ENCODE results near the gene HOXC4. TPM values are rescaled to one million over a fixed set of nuclear protein-coding genes. Genes with fewer than 3 reads are reported as not detected.
"Not testable (repeated sequence)": the region's sequence is repeated elsewhere in the genome, so short reads cannot be mapped to it uniquely, and the experiment has no call there.

The HOXC4 gene
- total RNA-seq, 2 donors from 2014 or later: 1.00 to 1.1 TPM

DNA sequence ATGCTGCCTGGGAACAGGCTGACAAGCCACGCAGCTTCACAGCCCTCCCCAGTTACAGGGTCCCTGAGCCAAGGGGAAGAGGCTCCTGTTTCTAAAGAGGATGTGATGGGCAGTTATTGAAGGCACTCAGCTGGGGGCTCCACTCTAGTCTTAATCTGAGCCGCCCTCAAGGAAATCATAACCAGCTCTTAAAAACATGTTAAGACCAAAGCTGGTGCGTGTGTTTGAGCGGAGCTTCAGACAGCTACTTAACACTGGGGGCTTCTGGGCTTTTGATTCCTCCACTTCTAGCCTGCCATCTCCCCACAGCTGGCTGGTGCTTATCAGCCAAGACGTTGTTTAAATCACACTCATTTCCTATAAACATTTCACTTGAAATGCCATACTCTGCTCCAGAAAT, 42.3 kb downstream of the HOXC4 start:
- H3K27ac Mint-ChIP-seq; H3K9me3 Mint-ChIP-seq; H3K4me1 Mint-ChIP-seq (ENCODE audit: low read depth); H3K36me3 Mint-ChIP-seq (ENCODE audit: insufficient read depth in 2 of 2); ATAC-seq (replicated peaks in 1 of 2); H3K4me3 Mint-ChIP-seq; DNase-seq: not testable (repeated sequence)
- peaks cover 41% of the 10 kb centered on the region for H3K27me3 Mint-ChIP-seq (ENCODE audit: low read depth)

GRCh38 chr12:54098644-54099043, 45.0 kb downstream of the HOXC4 start:
- ATAC-seq (replicated peaks in 1 of 2); H3K9me3 Mint-ChIP-seq; DNase-seq; H3K27ac Mint-ChIP-seq; H3K4me1 Mint-ChIP-seq (ENCODE audit: low read depth); H3K36me3 Mint-ChIP-seq (ENCODE audit: insufficient read depth in 2 of 2); H3K4me3 Mint-ChIP-seq: not testable (repeated sequence)
- peaks cover 36% of the 10 kb centered on the region for H3K27me3 Mint-ChIP-seq (ENCODE audit: low read depth)

DNA sequence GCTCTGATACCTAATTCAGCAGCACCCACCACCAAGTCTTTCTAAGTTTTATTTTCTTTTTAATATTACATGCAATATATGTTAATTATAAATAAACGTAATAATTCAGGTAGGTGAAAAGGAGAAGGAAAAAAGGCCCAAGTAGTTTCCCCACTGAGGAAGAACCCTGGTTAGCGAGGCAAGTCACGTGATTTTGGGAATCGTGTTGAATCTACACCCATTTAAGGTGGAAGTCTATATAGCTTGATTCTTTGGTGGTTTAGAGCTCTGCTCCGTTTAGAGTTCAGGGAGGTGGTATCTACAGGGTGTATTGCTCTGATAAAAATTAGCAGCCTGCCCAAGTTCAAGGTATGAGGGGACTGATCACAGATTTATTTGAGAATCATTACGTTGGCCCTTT, 47.0 kb downstream of the HOXC4 start:
- H3K36me3 Mint-ChIP-seq (ENCODE audit: insufficient read depth in 2 of 2); H3K4me3 Mint-ChIP-seq; H3K27ac Mint-ChIP-seq; H3K9me3 Mint-ChIP-seq; ATAC-seq (replicated peaks in 1 of 2); DNase-seq; H3K4me1 Mint-ChIP-seq (ENCODE audit: low read depth): not testable (repeated sequence)
- peaks cover 34% of the 10 kb centered on the region for H3K27me3 Mint-ChIP-seq (ENCODE audit: low read depth)

DNA sequence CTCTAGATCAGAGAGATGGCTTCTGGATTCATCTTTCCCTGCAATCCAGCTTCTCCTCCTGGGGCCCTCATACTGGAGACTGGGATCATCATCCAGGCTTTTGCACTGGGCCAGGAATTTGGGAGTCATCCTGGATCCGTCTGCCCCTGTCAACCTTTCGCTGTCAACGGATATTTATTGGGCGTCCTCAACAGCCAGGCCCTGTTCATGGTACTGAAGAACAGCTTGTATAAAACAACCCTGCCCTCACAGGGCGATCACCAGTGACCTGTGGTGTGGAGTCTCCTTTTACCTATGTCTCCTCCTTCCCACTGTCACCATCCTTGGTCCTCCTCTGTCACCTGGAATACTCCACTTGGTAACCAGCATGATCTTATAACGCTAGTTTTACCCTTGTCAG, 48.6 kb downstream of the HOXC4 start:
- not testable (repeated sequence) for H3K4me1 Mint-ChIP-seq (ENCODE audit: low read depth); H3K36me3 Mint-ChIP-seq (ENCODE audit: insufficient read depth in 2 of 2); ATAC-seq (replicated peaks in 1 of 2); DNase-seq; H3K9me3 Mint-ChIP-seq; H3K27ac Mint-ChIP-seq; H3K4me3 Mint-ChIP-seq
- peaks cover 47% of the 10 kb centered on the region for H3K27me3 Mint-ChIP-seq (ENCODE audit: low read depth)

- not testable (repeated sequence) for H3K4me1 Mint-ChIP-seq (ENCODE audit: low read depth); H3K36me3 Mint-ChIP-seq (ENCODE audit: insufficient read depth in 2 of 2); H3K4me3 Mint-ChIP-seq; ATAC-seq (replicated peaks in 1 of 2); H3K27ac Mint-ChIP-seq; DNase-seq; H3K9me3 Mint-ChIP-seq
- peaks cover 61% of the 10 kb centered on the region for H3K27me3 Mint-ChIP-seq (ENCODE audit: low read depth)
Measured at GRCh38 chr12:54103827-54104226, 50.2 kb downstream of the HOXC4 start.

Other genes starting within 250 kb of the HOXC4 start
- not detected for gene HOXC13, start 115.0 kb upstream of the HOXC4 start, total RNA-seq
- gene HOXC12, start 98.9 kb upstream of the HOXC4 start, total RNA-seq: not detected
- not detected for gene HOXC11, start 80.7 kb upstream of the HOXC4 start, total RNA-seq
- gene HOTAIR, start 78.9 kb upstream of the HOXC4 start, total RNA-seq: not detected
- gene HOXC10, start 68.7 kb upstream of the HOXC4 start, total RNA-seq: not detected
- not detected for gene HOXC9, start 53.7 kb upstream of the HOXC4 start, total RNA-seq
- not detected for gene HOXC8, start 44.9 kb upstream of the HOXC4 start, total RNA-seq
- not detected for gene HOXC6, start 25.4 kb upstream of the HOXC4 start, total RNA-seq
- not detected for gene HOXC5, start 20.8 kb upstream of the HOXC4 start, total RNA-seq
- 10 to 100 TPM; 21.4 to 24.9 TPM for gene SMUG1, start 135.2 kb downstream of the HOXC4 start, total RNA-seq
- gene CBX5, start 226.3 kb downstream of the HOXC4 start, total RNA-seq: 100 to 1,000 TPM in 1 of 2 donors, 10 to 100 TPM in 1; 89.4 to 108 TPM
- gene HNRNPA1, start 226.9 kb downstream of the HOXC4 start, total RNA-seq: 1,000 to 10,000 TPM; 1,863 to 1,950 TPM
- under 1 TPM in 1 of 2 donors, not detected in 1; 0.19 TPM for gene NFE2, start 247.2 kb downstream of the HOXC4 start, total RNA-seq